Activated CD4-positive, alpha-beta memory T cell treated with anti-CD3 and anti-CD28 coated beads for 36 hours (primary cell): ENCODE results near the gene CD101. TPM values are rescaled to one million over a fixed set of nuclear protein-coding genes. Genes with fewer than 3 reads are reported as not detected.

Source experiments
- CTCF ChIA-PET: fragments of 350-600 bp; sonication (Branson Sonifier 250); formaldehyde crosslinking; loops from one replicate; lab custom pipeline; 2021; ENCODE audit warnings: antibody characterized with exemption, inconsistent platforms; lab: Charles Lee
- POLR2A ChIA-PET: fragments of 350-600 bp; sonication (Branson Sonifier 250); formaldehyde crosslinking; loops from one replicate; lab custom pipeline; 2021; ENCODE audit warnings: antibody characterized with exemption; lab: Charles Lee
- DNase-seq: peaks from one replicate; pipeline ENCODE4 v3.0.0-alpha.2; 2020
- H3K27ac Mint-ChIP-seq: one replicate; pipeline ENCODE4 v1.8.0; 2021; ENCODE audit warnings: mixed read lengths
- H3K27me3 Mint-ChIP-seq: one replicate; pipeline ENCODE4 v1.8.0; 2021; ENCODE audit warnings: mixed read lengths
- H3K36me3 Mint-ChIP-seq: one replicate; pipeline ENCODE4 v1.8.0; 2021; ENCODE audit warnings: mixed read lengths
- H3K4me1 Mint-ChIP-seq: one replicate; pipeline ENCODE4 v1.8.0; 2021; ENCODE audit warnings: low read depth, mixed read lengths
- H3K4me3 Mint-ChIP-seq: one replicate; pipeline ENCODE4 v1.8.0; 2021; ENCODE audit warnings: mild to moderate bottlenecking, mixed read lengths
- H3K9me3 Mint-ChIP-seq: one replicate; pipeline ENCODE4 v1.8.0; 2021; ENCODE audit warnings: mixed read lengths
- intact Hi-C: fragments of 100-400 bp; cut with micrococcal nuclease; formaldehyde crosslinking; loops from one replicate; pipeline ENCODE4 v1.15.1; 2023
- total RNA-seq, 2 experiments: library from RNA; stranded (reverse); gene quantifications; one replicate each; pipeline ENCODE4 v1.2.3, GENCODE V29; 2021

The CD101 gene
- total RNA-seq, 2 experiments from 2014 or later = 0.14 to 0.19 TPM

- peaks cover 4% of the 10 kb centered on the region for H3K9me3 Mint-ChIP-seq
- H3K27ac Mint-ChIP-seq = no peak overlapping the region
- CTCF ChIA-PET = no interaction called here
- DNase-seq = no peak
- peaks cover 6% of the 10 kb centered on the region for H3K36me3 Mint-ChIP-seq
- intact Hi-C loops = no loop called here
- H3K4me1 Mint-ChIP-seq = peaks cover 13% of the 10 kb centered on the region
- H3K27me3 Mint-ChIP-seq = no peaks in the 10 kb centered on the region
- H3K4me3 Mint-ChIP-seq = no peak overlapping the region
- POLR2A ChIA-PET = no interaction called here
These were observed 44.1 kb downstream of the CD101 start for GRCh38 chr1:117045644-117046043.

GRCh38 chr1:117046781-117047180 is 45.2 kb downstream of the CD101 start:
- ChIA-PET CTCF (no interaction called here), POLR2A (no interaction called here)
- Mint-ChIP-seq H3K36me3 (peaks cover 4% of the 10 kb centered on the region), H3K9me3 (peaks cover 2% of the 10 kb centered on the region), H3K4me1 (peaks cover 20% of the 10 kb centered on the region), H3K27me3 (no peaks in the 10 kb centered on the region), H3K4me3 (no peak overlapping the region), H3K27ac (no peak overlapping the region)
- intact Hi-C loops = no loop called here
- DNase-seq = no peak

- Mint-ChIP-seq H3K27ac (no peak overlapping the region), H3K27me3 (no peaks in the 10 kb centered on the region), H3K9me3 (peaks cover 2% of the 10 kb centered on the region), H3K4me1 (peaks cover 25% of the 10 kb centered on the region), H3K4me3 (no peak overlapping the region), H3K36me3 (peaks cover 4% of the 10 kb centered on the region)
- CTCF ChIA-PET = no interaction called here
- DNase-seq = no peak
- POLR2A ChIA-PET = no interaction called here
- intact Hi-C loops = no loop called here
These were observed 45.7 kb downstream of the CD101 start for GRCh38 chr1:117047271-117047670.

- no peak overlapping the region for H3K4me3 Mint-ChIP-seq
- peaks cover 4% of the 10 kb centered on the region for H3K36me3 Mint-ChIP-seq
- no peak overlapping the region for H3K27ac Mint-ChIP-seq
- ChIA-PET CTCF (interaction anchor here (1.0 kb wide), 1 partner anchor 328 kb away, joined by 3 read pairs; no protein-coding TSS in a partner anchor), POLR2A (no interaction called here)
- no peaks in the 10 kb centered on the region for H3K27me3 Mint-ChIP-seq
- peaks cover 28% of the 10 kb centered on the region for H3K4me1 Mint-ChIP-seq
- no peak for DNase-seq
- intact Hi-C loops = loop anchor here (2.0 to 5.0 kb wide), 2 partner anchors 63 to 118 kb away; no protein-coding TSS in a partner anchor
- H3K9me3 Mint-ChIP-seq = no peaks in the 10 kb centered on the region
These were observed 48.3 kb downstream of the CD101 start for GRCh38 chr1:117049857-117050256.

- intact Hi-C loops = loop anchor here (1.0 to 5.0 kb wide), 3 partner anchors 50 to 119 kb away; partner anchors contain the start of gene CD101
- peak overlapping the region; percentile 55 for H3K4me3 Mint-ChIP-seq
- ChIA-PET POLR2A (no interaction called here), CTCF (interaction anchor here (0.7 to 0.9 kb wide), 3 partner anchors 9 to 314 kb away, joined by 3 read pairs; partner anchors contain the start of gene TTF2)
- H3K36me3 Mint-ChIP-seq = peaks cover 4% of the 10 kb centered on the region
- H3K4me1 Mint-ChIP-seq = peaks cover 30% of the 10 kb centered on the region
- no peaks in the 10 kb centered on the region for H3K9me3 Mint-ChIP-seq
- DNase-seq = peak; percentile 67
- H3K27me3 Mint-ChIP-seq = no peaks in the 10 kb centered on the region
- peak overlapping the region; percentile 26 for H3K27ac Mint-ChIP-seq
These were observed 49.9 kb downstream of the CD101 start for GRCh38 chr1:117051224-117052064.

GRCh38 chr1:117054068-117054467 is 52.5 kb downstream of the CD101 start:
- intact Hi-C loops = loop anchor here (5.0 kb wide), 1 partner anchor 122 kb away; no protein-coding TSS in a partner anchor
- CTCF ChIA-PET = interaction anchor here (1.0 to 1.4 kb wide), 5 partner anchors 128 to 569 kb away, joined by 3 to 4 read pairs (median 3); no protein-coding TSS in a partner anchor
- H3K27ac Mint-ChIP-seq = no peak overlapping the region

GRCh38 chr1:117058810-117059209 is 57.2 kb downstream of the CD101 start:
- no peak for DNase-seq
- H3K36me3 Mint-ChIP-seq = peaks cover 22% of the 10 kb centered on the region
- no peaks in the 10 kb centered on the region for H3K27me3 Mint-ChIP-seq
- no peak overlapping the region for H3K4me3 Mint-ChIP-seq
- ChIA-PET CTCF (interaction anchor here (0.6 to 3.7 kb wide), 9 partner anchors 16 to 484 kb away, joined by 3 to 28 read pairs (median 7); no protein-coding TSS in a partner anchor), POLR2A (interaction anchor here (0.8 to 5.4 kb wide), 6 partner anchors 18 to 320 kb away, joined by 3 to 94 read pairs (median 20); no protein-coding TSS in a partner anchor)
- intact Hi-C loops = no loop called here
- peaks cover 38% of the 10 kb centered on the region for H3K4me1 Mint-ChIP-seq
- H3K27ac Mint-ChIP-seq = no peak overlapping the region
- no peaks in the 10 kb centered on the region for H3K9me3 Mint-ChIP-seq

More at GRCh38 chr1:117054068-117054467, 52.5 kb downstream of the CD101 start:
- H3K36me3 Mint-ChIP-seq = peaks cover 3% of the 10 kb centered on the region
- no peaks in the 10 kb centered on the region for H3K27me3 Mint-ChIP-seq
- no peak for DNase-seq
- POLR2A ChIA-PET = no interaction called here
- H3K4me3 Mint-ChIP-seq = no peak overlapping the region
- no peaks in the 10 kb centered on the region for H3K9me3 Mint-ChIP-seq
- peaks cover 33% of the 10 kb centered on the region for H3K4me1 Mint-ChIP-seq

- peak; percentile 84 for DNase-seq
- Mint-ChIP-seq H3K4me1 (peaks cover 40% of the 10 kb centered on the region), H3K36me3 (peaks cover 27% of the 10 kb centered on the region), H3K9me3 (no peaks in the 10 kb centered on the region), H3K27ac (no peak overlapping the region), H3K27me3 (no peaks in the 10 kb centered on the region), H3K4me3 (no peak overlapping the region)
- intact Hi-C loops = no loop called here
- ChIA-PET CTCF (interaction anchor here (0.6 to 3.7 kb wide), 11 partner anchors 10 to 486 kb away, joined by 3 to 28 read pairs (median 10); no protein-coding TSS in a partner anchor), POLR2A (interaction anchor here (0.8 to 5.4 kb wide), 20 partner anchors 10 to 597 kb away, joined by 3 to 94 read pairs (median 7); partner anchors contain the start of gene CD2)
These were observed 57.7 kb downstream of the CD101 start for GRCh38 chr1:117059334-117059677.

GRCh38 chr1:117059678-117060440 is 58.3 kb downstream of the CD101 start, which contains the start of gene TTF2:
TSS of gene TTF2 (plus strand) at chr1:117060326. CDS start at chr1:117060347, 21 bp downstream.
- Mint-ChIP-seq H3K4me1 (peaks cover 40% of the 10 kb centered on the region), H3K27me3 (no peaks in the 10 kb centered on the region), H3K36me3 (peaks cover 31% of the 10 kb centered on the region), H3K27ac (no peak within 1 kb of the TSS), H3K4me3 (no peak within 1 kb of the TSS), H3K9me3 (no peaks in the 10 kb centered on the region)
- intact Hi-C loops = loop anchor here (1.0 to 5.0 kb wide), 15 partner anchors 17 to 683 kb away; partner anchors contain the start of genes CD101, CD58 and MAN1A2
- DNase-seq = peak; percentile 98
- POLR2A ChIA-PET = interaction anchor here (0.7 to 5.4 kb wide), 35 partner anchors 10 to 596 kb away, joined by 3 to 94 read pairs (median 6); partner anchors contain the start of genes CD2 and IGSF3
- CTCF ChIA-PET = interaction anchor here (0.6 to 3.5 kb wide), 21 partner anchors 8 to 921 kb away, joined by 3 to 20 read pairs (median 4); partner anchors contain the start of gene CD2

- intact Hi-C loops = loop anchor here (1.0 to 5.0 kb wide), 15 partner anchors 17 to 683 kb away; partner anchors contain the start of genes CD101, CD58 and MAN1A2
- CTCF ChIA-PET = interaction anchor here (0.6 to 3.5 kb wide), 21 partner anchors 8 to 922 kb away, joined by 3 to 20 read pairs (median 4); partner anchors contain the start of gene CD2
- Mint-ChIP-seq H3K27me3 (no peaks in the 10 kb centered on the region), H3K9me3 (no peaks in the 10 kb centered on the region), H3K4me1 (peaks cover 39% of the 10 kb centered on the region), H3K36me3 (peaks cover 36% of the 10 kb centered on the region), H3K27ac (no peak overlapping the region), H3K4me3 (no peak overlapping the region)
- POLR2A ChIA-PET = interaction anchor here (0.7 to 5.4 kb wide), 35 partner anchors 9 to 595 kb away, joined by 3 to 94 read pairs (median 6); partner anchors contain the start of genes CD2 and IGSF3
- peak; percentile 54 for DNase-seq
These were observed 59.1 kb downstream of the CD101 start for GRCh38 chr1:117060441-117061317.
